K562 (cell line): ENCODE measurements around the gene DIRAS1. TPM values are rescaled to one million over a fixed set of nuclear protein-coding genes. Genes with fewer than 3 reads are reported as not detected.

Source experiments
- SFPQ ChIP-seq: fragments of 200-400 bp; formaldehyde crosslinking; IDR thresholded peaks from 2 replicates; pipeline ENCODE4 v1.6.1; 2017; ENCODE audit warnings: mild to moderate bottlenecking, low read depth, low read length, moderate library complexity
- SNIP1 ChIP-seq: fragments of 450-650 bp; IDR thresholded peaks from 2 replicates; pipeline ENCODE4 v1.7.1; 2017; ENCODE audit warnings: low read depth, mild to moderate bottlenecking
- SRSF3 ChIP-seq: fragments of 200-400 bp; formaldehyde crosslinking; IDR thresholded peaks from 2 replicates; pipeline ENCODE4 v1.6.1; 2016; ENCODE audit warnings: mild to moderate bottlenecking, low read length, moderate library complexity; ENCODE audit not compliant: insufficient read depth
- ZNF655 ChIP-seq: fragments of 250-450 bp; sonication (Bioruptor Pico); IDR thresholded peaks from 2 replicates; pipeline ENCODE4 v1.5.0; 2021
- polyA plus RNA-seq, 8 experiments: library from polyadenylated mRNA; depleted of rRNA in 4 of 8; stranded (reverse) in 5 of 8; unstranded in 3 of 8; fragments of >200 nt; fragmentation: Nextera tagmentation in 2 of 8; fragmentation: Illumina TruSeq in 1 of 8; extraction: Ambion mirVana in 2 of 8; extraction: Trizol in 1 of 8; gene quantifications; 2 replicates each; pipeline versions ENCODE4 v1.2.1 to v1.2.3, GENCODE V29; 2011 to 2014; ENCODE audit warnings: inconsistent platforms in 1 of 8, missing spikeins in 1 of 8
- total RNA-seq, 7 experiments: library from RNA; depleted of rRNA in 6 of 7; stranded (reverse); fragments of >200 nt in 6 of 7; fragmentation: Illumina TruSeq in 2 of 7; extraction: Trizol in 2 of 7; gene quantifications; 2 replicates each; pipeline versions ENCODE4 v1.2.1 to v1.2.3, GENCODE V29; 2011 to 2021; ENCODE audit warnings: low replicate concordance in 1 of 7
- TF ChIP-seq, protein P1 (sequence below), 2 experiments: fragments of 450-650 bp in 1 of 2; sonication (generic) in 1 of 2; formaldehyde crosslinking in 1 of 2; IDR thresholded peaks; 2 replicates each; pipeline versions ENCODE4 v1.7.1 to v1.9.0; 2016 to 2022; ENCODE audit warnings: inconsistent platforms in 1 of 2, mild to moderate bottlenecking in 1 of 2, missing genetic modification reagents in 1 of 2

The DIRAS1 gene
- total and polyA plus RNA-seq, 9 of the 15 experiments (the other 6 are each of a cell fraction or from before 2014, with no cell fraction given), result 0.11 to 12.0 (median 2.9) TPM

DNA sequence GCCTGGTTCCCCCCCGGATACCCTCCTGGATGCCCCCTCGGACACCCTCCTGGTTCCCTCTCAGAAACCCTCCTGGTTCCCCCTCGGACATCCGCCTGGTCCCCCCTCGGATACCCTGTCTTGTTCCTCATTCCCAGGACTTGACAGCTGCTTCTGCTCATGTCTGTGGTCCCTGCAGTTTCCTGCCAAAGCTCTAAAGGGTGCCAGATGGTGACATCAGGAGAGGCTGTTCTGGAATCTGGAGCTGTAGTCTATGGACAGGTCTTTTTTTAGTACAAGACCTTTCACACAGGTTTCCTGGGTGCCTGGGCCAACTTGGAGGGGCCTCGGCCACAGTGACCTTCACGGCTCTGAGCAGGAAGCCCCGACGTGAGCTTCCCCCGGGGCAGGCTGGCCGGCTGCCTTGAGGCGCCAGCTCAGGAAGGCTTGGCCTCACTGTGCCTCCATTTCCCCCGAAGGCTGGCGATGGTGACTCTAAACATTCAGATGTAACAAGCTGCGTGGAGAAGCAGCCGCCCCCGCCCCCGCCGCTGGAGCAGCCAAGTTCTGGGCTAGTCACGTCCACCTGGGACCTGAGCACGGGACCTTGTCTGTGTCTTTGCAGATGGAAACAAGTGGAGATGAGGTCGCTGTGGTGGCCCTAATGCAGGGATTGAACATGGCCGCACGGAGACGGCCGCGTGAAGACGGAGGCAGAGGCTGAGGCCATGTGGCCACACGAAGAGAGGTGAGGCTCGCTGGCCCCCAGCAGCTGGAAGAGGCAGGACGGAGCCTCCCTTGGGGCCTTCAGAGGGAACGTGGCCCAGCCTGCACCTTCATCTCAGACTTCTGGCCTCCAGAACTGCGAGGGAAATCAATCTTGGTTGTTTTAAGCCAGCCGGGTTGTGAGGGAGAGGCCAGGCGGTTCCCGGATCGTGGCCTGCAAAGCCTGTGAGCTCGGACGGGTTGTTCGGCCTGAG lies 49.2 kb upstream of the DIRAS1 start (continued):
- TF ChIP-seq, protein P1, sequence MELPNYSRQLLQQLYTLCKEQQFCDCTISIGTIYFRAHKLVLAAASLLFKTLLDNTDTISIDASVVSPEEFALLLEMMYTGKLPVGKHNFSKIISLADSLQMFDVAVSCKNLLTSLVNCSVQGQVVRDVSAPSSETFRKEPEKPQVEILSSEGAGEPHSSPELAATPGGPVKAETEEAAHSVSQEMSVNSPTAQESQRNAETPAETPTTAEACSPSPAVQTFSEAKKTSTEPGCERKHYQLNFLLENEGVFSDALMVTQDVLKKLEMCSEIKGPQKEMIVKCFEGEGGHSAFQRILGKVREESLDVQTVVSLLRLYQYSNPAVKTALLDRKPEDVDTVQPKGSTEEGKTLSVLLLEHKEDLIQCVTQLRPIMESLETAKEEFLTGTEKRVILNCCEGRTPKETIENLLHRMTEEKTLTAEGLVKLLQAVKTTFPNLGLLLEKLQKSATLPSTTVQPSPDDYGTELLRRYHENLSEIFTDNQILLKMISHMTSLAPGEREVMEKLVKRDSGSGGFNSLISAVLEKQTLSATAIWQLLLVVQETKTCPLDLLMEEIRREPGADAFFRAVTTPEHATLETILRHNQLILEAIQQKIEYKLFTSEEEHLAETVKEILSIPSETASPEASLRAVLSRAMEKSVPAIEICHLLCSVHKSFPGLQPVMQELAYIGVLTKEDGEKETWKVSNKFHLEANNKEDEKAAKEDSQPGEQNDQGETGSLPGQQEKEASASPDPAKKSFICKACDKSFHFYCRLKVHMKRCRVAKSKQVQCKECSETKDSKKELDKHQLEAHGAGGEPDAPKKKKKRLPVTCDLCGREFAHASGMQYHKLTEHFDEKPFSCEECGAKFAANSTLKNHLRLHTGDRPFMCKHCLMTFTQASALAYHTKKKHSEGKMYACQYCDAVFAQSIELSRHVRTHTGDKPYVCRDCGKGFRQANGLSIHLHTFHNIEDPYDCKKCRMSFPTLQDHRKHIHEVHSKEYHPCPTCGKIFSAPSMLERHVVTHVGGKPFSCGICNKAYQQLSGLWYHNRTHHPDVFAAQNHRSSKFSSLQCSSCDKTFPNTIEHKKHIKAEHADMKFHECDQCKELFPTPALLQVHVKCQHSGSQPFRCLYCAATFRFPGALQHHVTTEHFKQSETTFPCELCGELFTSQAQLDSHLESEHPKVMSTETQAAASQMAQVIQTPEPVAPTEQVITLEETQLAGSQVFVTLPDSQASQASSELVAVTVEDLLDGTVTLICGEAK (IDR thresholded peaks at IDR 0.05), result no peak
- TF ChIP-seq, protein P1 (CRISPR knock-in tag; IDR thresholded peaks at IDR 0.05), result no peak
- no peak for TF ChIP-seq SNIP1
- no peak for TF ChIP-seq ZNF655 (CRISPR knock-in tag)
- no peak for TF ChIP-seq SFPQ
- no peak for TF ChIP-seq SRSF3
- TF ChIP-seq, all 486 proteins: peak for 0
